Activated naive CD8-positive, alpha-beta T cell treated with anti-CD3 and anti-CD28 coated beads, Interleukin-2, amount 10 ng/mL, durations not matched to agents 7 days and 5 days (primary cell): ENCODE results near the gene SOX2. TPM values are rescaled to one million over a fixed set of nuclear protein-coding genes. Genes with fewer than 3 reads are reported as not detected.
A peak's percentile ranks its signal among the peaks of the same experiment; 100 is the strongest.

Experiments used
- ATAC-seq: fragments of 150-1000 bp; cut with Tn5 transposase; one replicate; pipeline ENCODE4 v1.10.0; 2021; ENCODE audit warnings: low read depth, moderate library complexity
- POLR2A ChIA-PET: fragments of 350-600 bp; sonication (Branson Sonifier 250); formaldehyde crosslinking; loops from one replicate; lab custom pipeline; 2021; ENCODE audit warnings: antibody characterized with exemption; lab: Charles Lee
- DNase-seq: peaks from one replicate; pipeline ENCODE4 v3.0.0; 2021
- H3K27ac Mint-ChIP-seq: one replicate; pipeline ENCODE4 v1.8.0; 2022; ENCODE audit warnings: mild to moderate bottlenecking, mixed read lengths
- H3K27me3 Mint-ChIP-seq: one replicate; pipeline ENCODE4 v1.8.0; 2022; ENCODE audit warnings: mild to moderate bottlenecking, moderate library complexity, mixed read lengths
- H3K36me3 Mint-ChIP-seq: one replicate; pipeline ENCODE4 v1.8.0; 2021; ENCODE audit warnings: mild to moderate bottlenecking, mixed read lengths
- H3K4me1 Mint-ChIP-seq: one replicate; pipeline ENCODE4 v1.8.0; 2021; ENCODE audit warnings: mixed read lengths
- H3K4me3 Mint-ChIP-seq: one replicate; pipeline ENCODE4 v1.8.0; 2022; ENCODE audit warnings: mild to moderate bottlenecking, moderate library complexity, mixed read lengths
- H3K9me3 Mint-ChIP-seq: one replicate; pipeline ENCODE4 v1.8.0; 2021; ENCODE audit warnings: mixed read lengths
- total RNA-seq, 2 experiments: library from RNA; stranded (reverse); gene quantifications; one replicate each; pipeline ENCODE4 v1.2.3, GENCODE V29; 2021

SOX2 gene
- total RNA-seq, 2 experiments from 2014 or later: not detected

DNA sequence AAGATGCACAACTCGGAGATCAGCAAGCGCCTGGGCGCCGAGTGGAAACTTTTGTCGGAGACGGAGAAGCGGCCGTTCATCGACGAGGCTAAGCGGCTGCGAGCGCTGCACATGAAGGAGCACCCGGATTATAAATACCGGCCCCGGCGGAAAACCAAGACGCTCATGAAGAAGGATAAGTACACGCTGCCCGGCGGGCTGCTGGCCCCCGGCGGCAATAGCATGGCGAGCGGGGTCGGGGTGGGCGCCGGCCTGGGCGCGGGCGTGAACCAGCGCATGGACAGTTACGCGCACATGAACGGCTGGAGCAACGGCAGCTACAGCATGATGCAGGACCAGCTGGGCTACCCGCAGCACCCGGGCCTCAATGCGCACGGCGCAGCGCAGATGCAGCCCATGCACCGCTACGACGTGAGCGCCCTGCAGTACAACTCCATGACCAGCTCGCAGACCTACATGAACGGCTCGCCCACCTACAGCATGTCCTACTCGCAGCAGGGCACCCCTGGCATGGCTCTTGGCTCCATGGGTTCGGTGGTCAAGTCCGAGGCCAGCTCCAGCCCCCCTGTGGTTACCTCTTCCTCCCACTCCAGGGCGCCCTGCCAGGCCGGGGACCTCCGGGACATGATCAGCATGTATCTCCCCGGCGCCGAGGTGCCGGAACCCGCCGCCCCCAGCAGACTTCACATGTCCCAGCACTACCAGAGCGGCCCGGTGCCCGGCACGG lies 991 bp downstream of the SOX2 start:
- no peak for ATAC-seq
- Mint-ChIP-seq H3K36me3 (no peaks in the 10 kb centered on the region), H3K4me3 (no peak overlapping the region), H3K27ac (peak overlapping the region; percentile 65), H3K27me3 (peaks cover 69% of the 10 kb centered on the region), H3K9me3 (no peaks in the 10 kb centered on the region), H3K4me1 (peaks cover 2% of the 10 kb centered on the region)
- DNase-seq: peak; percentile 46
- POLR2A ChIA-PET: no interaction called here

DNA sequence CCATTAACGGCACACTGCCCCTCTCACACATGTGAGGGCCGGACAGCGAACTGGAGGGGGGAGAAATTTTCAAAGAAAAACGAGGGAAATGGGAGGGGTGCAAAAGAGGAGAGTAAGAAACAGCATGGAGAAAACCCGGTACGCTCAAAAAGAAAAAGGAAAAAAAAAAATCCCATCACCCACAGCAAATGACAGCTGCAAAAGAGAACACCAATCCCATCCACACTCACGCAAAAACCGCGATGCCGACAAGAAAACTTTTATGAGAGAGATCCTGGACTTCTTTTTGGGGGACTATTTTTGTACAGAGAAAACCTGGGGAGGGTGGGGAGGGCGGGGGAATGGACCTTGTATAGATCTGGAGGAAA lies 1.5 kb downstream of the SOX2 start:
- H3K27ac Mint-ChIP-seq: peak overlapping the region; percentile 43
- ATAC-seq: no peak
- no peak for DNase-seq
- H3K4me3 Mint-ChIP-seq: no peak overlapping the region
- H3K9me3 Mint-ChIP-seq: no peaks in the 10 kb centered on the region
- H3K27me3 Mint-ChIP-seq: peaks cover 70% of the 10 kb centered on the region
- H3K36me3 Mint-ChIP-seq: no peaks in the 10 kb centered on the region
- POLR2A ChIA-PET: no interaction called here
- peaks cover 2% of the 10 kb centered on the region for H3K4me1 Mint-ChIP-seq

DNA sequence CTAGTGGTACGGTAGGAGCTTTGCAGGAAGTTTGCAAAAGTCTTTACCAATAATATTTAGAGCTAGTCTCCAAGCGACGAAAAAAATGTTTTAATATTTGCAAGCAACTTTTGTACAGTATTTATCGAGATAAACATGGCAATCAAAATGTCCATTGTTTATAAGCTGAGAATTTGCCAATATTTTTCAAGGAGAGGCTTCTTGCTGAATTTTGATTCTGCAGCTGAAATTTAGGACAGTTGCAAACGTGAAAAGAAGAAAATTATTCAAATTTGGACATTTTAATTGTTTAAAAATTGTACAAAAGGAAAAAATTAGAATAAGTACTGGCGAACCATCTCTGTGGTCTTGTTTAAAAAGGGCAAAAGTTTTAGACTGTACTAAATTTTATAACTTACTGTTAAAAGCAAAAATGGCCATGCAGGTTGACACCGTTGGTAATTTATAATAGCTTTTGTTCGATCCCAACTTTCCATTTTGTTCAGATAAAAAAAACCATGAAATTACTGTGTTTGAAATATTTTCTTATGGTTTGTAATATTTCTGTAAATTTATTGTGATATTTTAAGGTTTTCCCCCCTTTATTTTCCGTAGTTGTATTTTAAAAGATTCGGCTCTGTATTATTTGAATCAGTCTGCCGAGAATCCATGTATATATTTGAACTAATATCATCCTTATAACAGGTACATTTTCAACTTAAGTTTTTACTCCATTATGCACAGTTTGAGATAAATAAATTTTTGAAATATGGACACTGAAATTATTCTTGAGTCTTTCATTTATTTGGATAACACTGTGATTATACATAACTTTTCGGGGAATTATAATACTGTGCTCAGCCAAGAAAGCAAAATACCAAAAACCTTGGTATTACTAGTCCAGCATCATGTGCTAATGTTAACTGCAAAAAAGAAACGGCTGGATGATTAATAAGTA lies 2.2 kb downstream of the SOX2 start:
- no peak overlapping the region for H3K4me3 Mint-ChIP-seq
- DNase-seq: no peak
- peaks cover 71% of the 10 kb centered on the region for H3K27me3 Mint-ChIP-seq
- ATAC-seq: no peak
- no peaks in the 10 kb centered on the region for H3K9me3 Mint-ChIP-seq
- POLR2A ChIA-PET: no interaction called here
- no peak overlapping the region for H3K27ac Mint-ChIP-seq
- peaks cover 2% of the 10 kb centered on the region for H3K4me1 Mint-ChIP-seq
- peaks cover 2% of the 10 kb centered on the region for H3K36me3 Mint-ChIP-seq

DNA sequence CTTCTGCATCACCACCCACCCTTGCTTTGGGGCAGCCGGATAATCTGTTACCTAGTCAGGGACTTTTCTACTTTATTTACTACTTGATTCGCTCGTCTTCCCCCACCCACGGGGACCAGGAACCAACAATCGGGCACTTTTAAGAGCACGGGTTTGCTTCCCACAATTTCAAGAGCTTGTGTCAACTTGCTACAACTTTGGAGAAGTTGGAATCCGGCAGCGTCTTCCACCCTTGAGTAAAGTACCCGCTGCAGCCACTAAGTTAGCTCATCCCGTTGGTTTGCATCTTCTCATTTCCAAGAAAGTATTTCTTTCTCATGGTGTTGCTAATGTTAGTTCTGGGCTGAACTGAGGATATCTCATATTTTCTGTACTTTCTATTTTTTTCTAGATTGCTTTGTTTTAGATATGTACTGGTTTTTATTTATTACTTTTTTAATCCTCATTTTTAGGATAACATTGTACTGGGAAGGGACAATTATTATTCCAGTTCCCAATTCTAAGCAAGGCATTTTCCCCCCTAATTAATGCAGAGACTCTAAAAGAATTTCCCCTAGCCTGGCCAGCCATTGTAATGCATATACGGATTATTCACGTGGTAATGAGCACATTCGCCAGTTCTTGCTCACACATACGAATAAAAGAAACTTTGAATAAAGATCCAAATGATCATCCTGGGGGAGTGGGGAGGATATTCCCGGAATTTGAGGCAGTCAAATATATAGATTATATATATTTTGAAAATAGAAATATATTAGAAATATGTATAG lies 4.0 kb downstream of the SOX2 start:
- Mint-ChIP-seq H3K9me3 (no peaks in the 10 kb centered on the region), H3K27ac (no peak overlapping the region)

DNA sequence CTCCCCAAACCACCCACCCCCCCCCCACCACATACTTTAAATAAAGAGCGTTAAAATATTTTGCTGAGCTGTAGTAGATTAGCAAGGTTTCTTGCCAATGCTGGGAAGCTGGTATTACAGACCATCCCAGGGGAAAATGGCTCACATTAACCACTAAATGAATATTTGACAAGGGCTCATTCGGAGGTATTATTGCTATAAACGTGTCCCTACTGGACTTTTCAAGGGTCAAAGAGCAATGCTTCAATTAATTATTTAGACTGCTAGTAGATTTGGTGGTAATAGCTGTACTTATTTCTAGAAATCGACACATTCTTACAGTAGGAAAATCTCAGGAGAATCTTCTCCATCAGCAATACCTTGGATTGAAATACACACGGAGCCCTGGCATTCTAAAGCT lies 5.2 kb downstream of the SOX2 start:
- Mint-ChIP-seq H3K27ac (no peak overlapping the region), H3K36me3 (peaks cover 4% of the 10 kb centered on the region), H3K4me1 (no peaks in the 10 kb centered on the region), H3K9me3 (no peaks in the 10 kb centered on the region), H3K4me3 (no peak overlapping the region), H3K27me3 (peaks cover 92% of the 10 kb centered on the region)
- ATAC-seq (no peak), DNase-seq (no peak)
- POLR2A ChIA-PET: no interaction called here

More for the DNA sequence above, 4.0 kb downstream of the SOX2 start:
- Mint-ChIP-seq H3K36me3 (peaks cover 2% of the 10 kb centered on the region), H3K4me3 (no peak overlapping the region), H3K27me3 (peaks cover 80% of the 10 kb centered on the region), H3K4me1 (no peaks in the 10 kb centered on the region)
- no peak for ATAC-seq
- POLR2A ChIA-PET: no interaction called here
- DNase-seq: no peak

DNA sequence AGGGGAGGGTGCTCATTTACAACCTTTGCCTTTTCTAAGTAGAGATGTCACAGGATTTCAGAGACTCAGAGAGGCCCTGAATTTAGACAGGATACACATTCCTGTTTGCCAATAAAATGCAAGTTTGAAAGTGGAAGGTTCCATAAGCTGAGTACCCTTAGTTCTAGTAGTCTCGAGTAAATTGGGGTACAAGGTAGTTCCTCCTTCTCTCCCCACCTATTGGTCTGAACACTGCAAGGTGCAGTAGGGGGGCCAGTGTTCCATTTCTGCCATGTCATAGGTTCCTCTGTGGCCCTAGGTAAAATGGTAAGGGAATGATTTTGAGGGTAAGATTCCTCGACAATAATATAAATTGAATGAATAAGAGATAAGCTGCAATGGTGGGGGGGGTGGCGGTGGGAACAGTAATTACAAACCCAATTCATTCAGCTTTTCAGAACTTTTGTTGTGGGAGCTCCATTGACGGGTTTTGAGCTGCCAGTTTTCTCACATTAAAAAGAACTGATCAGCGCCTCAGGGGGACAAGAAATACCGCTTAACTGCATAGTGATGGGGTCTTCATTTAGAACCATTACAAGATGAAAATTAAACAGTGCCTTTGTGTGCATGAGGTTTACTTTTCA lies 5.9 kb downstream of the SOX2 start:
- H3K9me3 Mint-ChIP-seq: no peaks in the 10 kb centered on the region
- H3K27me3 Mint-ChIP-seq: peaks cover 95% of the 10 kb centered on the region

DNA sequence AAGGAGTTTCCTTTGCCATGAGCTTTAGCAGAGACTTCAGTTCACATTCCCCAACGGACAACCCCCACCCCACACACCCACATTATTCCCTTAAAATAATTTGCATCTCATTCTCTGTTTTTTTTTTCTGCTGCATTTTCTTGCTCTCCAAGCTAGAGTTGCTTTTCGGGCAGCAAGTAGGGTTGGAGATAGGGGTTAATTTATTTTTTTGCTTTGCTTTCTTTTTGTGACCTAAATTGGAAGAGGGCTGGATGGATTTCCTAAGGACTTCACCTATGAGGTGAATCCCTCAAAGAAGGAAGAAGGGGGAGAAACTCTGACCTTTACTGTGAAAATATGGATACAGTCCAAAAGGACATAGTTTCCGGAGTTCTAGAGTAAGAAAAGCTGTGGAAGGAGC lies 6.6 kb downstream of the SOX2 start:
- Mint-ChIP-seq H3K27me3 (peaks cover 95% of the 10 kb centered on the region), H3K27ac (no peak overlapping the region), H3K4me3 (no peak overlapping the region), H3K36me3 (peaks cover 4% of the 10 kb centered on the region), H3K9me3 (peaks cover 2% of the 10 kb centered on the region), H3K4me1 (no peaks in the 10 kb centered on the region)
- DNase-seq (no peak), ATAC-seq (no peak)
- POLR2A ChIA-PET: no interaction called here

More for the DNA sequence above, 5.9 kb downstream of the SOX2 start:
- H3K4me3 Mint-ChIP-seq: no peak overlapping the region
- POLR2A ChIA-PET: no interaction called here
- no peak overlapping the region for H3K27ac Mint-ChIP-seq
- H3K36me3 Mint-ChIP-seq: peaks cover 4% of the 10 kb centered on the region
- no peak for ATAC-seq
- no peaks in the 10 kb centered on the region for H3K4me1 Mint-ChIP-seq
- no peak for DNase-seq

DNA sequence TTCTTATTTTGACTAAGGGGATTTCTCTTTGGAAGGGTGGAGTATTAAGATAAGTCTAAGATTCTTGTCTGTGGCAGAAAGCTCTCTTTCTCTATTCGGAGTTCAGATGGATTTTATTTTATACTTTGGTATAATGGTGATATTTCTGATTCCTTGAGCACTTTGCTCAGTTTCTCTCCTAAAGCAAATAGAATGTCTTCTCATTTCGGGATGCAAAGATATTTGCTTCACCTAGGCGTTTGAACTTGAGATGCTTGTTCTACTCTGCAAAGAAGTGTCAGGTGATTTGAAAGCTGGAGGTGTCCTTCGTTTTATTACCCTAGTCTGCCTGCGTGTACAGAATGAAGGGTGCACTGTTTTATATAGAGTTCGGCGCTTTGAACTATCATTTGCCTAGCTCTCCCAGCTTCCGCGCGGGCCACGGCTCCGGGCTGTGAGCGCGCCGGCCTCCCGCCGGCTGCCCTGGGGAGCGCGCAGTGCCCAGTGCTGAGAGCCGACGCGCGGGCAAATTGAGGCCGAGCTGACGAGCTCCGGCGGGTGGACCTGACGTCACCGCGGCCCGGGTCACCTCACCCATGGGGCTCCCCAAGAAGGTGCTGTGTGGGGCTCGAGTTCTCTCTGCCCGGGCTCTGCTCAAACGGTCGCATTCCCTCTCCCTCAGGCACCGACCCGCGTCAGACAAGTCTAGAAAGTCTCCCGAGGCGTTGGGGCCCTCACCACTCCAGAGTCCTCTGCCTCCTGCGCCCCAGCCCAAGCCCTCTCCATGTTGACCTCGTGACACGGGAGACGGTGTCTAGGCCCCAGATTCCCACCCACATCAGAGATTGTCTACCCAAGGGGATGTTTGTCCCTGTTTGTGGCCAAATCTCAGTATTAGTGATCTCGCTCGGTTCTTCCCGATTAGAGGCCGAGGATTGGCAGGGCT lies 7.5 kb downstream of the SOX2 start:
- DNase-seq (no peak), ATAC-seq (no peak)
- H3K27me3 Mint-ChIP-seq: peaks cover 95% of the 10 kb centered on the region
- H3K27ac Mint-ChIP-seq: no peak overlapping the region
- POLR2A ChIA-PET: no interaction called here
- H3K4me1 Mint-ChIP-seq: no peaks in the 10 kb centered on the region
- H3K36me3 Mint-ChIP-seq: peaks cover 4% of the 10 kb centered on the region
- peaks cover 5% of the 10 kb centered on the region for H3K9me3 Mint-ChIP-seq
- H3K4me3 Mint-ChIP-seq: no peak overlapping the region

DNA sequence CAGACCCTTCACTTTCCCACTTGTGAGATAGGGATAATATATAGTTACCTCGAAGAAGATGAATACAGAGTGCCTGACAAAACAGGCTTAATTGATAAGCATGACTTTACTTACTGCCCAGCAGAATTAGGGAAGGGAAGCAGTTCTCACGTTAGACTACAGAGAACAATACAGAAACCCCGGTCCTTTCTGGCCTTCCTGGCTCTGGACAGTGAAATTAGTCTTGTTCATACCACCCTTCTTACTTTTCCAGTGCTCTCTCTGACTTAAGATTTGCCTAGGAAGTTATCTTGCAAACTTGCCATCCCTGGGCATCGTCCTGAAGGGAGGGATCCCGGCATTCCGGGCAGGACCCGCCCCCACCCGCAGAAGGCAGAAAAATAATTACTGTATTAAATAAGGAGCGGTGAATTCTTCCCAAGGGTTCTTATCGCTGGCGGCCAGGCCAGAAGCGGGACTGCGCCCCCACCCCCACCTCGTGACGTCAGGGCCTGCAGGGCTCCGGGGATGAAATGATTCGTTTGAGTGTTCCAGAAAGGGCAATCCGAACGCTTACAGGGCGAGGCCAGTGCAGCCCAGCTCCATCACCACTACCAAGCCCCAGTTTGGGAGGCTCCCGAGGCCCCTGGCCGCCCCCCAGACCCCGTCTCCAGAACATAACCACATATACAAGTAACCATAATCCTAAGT lies 8.4 kb downstream of the SOX2 start:
- no peak for DNase-seq
- H3K27ac Mint-ChIP-seq: no peak overlapping the region
- peaks cover 95% of the 10 kb centered on the region for H3K27me3 Mint-ChIP-seq
- H3K36me3 Mint-ChIP-seq: peaks cover 6% of the 10 kb centered on the region
- POLR2A ChIA-PET: no interaction called here
- H3K9me3 Mint-ChIP-seq: peaks cover 5% of the 10 kb centered on the region
- peaks cover 4% of the 10 kb centered on the region for H3K4me1 Mint-ChIP-seq
- no peak overlapping the region for H3K4me3 Mint-ChIP-seq
- no peak for ATAC-seq

DNA sequence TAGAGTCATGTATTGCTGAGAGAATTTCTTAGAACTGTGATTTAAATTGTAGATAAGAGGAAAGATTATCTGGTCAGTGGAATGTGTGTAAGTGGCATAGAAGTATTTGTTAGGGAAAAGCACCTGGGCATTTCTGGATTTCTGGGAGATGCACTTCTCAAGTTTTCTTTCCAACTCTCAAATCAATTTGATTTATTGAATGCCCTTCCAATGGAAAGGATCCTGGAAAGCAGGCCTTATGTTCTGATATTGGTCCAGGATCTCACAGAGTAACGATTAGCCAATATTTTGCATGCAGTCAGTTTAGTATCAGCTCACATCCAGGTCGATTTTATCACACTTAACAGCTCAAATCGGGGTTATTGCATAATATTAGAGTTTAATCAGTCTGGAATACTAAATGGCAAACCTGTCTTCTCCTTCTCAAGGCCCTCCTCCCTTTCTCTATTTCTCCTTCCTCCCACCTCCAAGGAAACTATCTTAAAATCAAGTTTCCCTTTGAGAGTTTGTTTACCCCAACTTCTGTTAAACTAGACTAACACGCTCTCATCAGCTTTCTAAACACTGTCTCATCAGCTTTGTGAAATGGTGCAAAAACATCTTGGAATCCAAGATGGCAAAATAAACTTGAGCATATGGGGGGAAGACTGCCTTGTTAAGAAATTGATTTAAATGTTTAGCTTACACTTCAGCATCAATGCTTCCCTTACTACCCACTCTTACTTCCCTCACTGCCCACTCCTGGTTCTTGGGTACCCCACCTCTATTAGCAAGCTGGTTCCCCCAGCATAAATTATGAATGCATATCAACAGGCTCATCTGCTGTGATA lies 9.5 kb downstream of the SOX2 start:
- H3K9me3 Mint-ChIP-seq: peaks cover 7% of the 10 kb centered on the region
- peaks cover 6% of the 10 kb centered on the region for H3K4me1 Mint-ChIP-seq
- POLR2A ChIA-PET: no interaction called here
- H3K27ac Mint-ChIP-seq: no peak overlapping the region
- H3K4me3 Mint-ChIP-seq: no peak overlapping the region
- peaks cover 93% of the 10 kb centered on the region for H3K27me3 Mint-ChIP-seq
- DNase-seq: no peak
- peaks cover 9% of the 10 kb centered on the region for H3K36me3 Mint-ChIP-seq
- no peak for ATAC-seq

DNA sequence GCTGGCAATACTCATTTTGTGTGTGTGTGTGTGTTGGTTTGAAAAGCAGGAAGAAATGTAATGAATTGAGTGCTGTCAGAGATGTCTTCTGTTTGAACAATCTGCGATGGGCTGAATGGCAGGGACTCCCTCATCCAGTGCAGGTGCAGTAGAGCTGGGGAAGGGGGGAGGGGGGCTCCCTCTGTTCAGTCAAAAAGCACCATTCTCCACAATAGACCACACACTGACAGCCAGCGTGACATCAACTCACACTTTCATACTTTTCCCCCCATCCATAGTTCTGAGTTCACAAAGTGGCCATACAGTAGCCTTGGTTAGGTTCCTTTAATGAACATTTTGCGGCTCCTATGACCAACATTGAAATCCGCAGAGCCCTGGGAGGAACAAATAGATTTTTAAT lies 10.4 kb downstream of the SOX2 start:
- POLR2A ChIA-PET: no interaction called here
- H3K4me3 Mint-ChIP-seq: no peak overlapping the region

More for the DNA sequence above, 10.4 kb downstream of the SOX2 start:
- H3K27ac Mint-ChIP-seq: no peak overlapping the region
- H3K9me3 Mint-ChIP-seq: peaks cover 7% of the 10 kb centered on the region
- DNase-seq (no peak), ATAC-seq (no peak)
- peaks cover 9% of the 10 kb centered on the region for H3K36me3 Mint-ChIP-seq
- peaks cover 8% of the 10 kb centered on the region for H3K4me1 Mint-ChIP-seq
- H3K27me3 Mint-ChIP-seq: peaks cover 97% of the 10 kb centered on the region
